Activated naive CD8-positive, alpha-beta T cell (primary cell): Measurements from ENCODE around the gene LIM2.

Experiments
- H3K27ac Mint-ChIP-seq: one replicate; pipeline ENCODE4 v1.8.0; 2021; ENCODE audit warnings: mixed read lengths
- H3K27me3 Mint-ChIP-seq: one replicate; pipeline ENCODE4 v1.8.0; 2021; ENCODE audit warnings: mixed read lengths
- H3K36me3 Mint-ChIP-seq: one replicate; pipeline ENCODE4 v1.8.0; 2021; ENCODE audit warnings: mixed read lengths
- H3K4me1 Mint-ChIP-seq: one replicate; pipeline ENCODE4 v1.8.0; 2021; ENCODE audit warnings: low read depth, mixed read lengths
- H3K4me3 Mint-ChIP-seq: one replicate; pipeline ENCODE4 v1.8.0; 2021; ENCODE audit warnings: mild to moderate bottlenecking, mixed read lengths
- H3K9me3 Mint-ChIP-seq: one replicate; pipeline ENCODE4 v1.8.0; 2021; ENCODE audit warnings: low read depth, mixed read lengths

LIM2 gene

DNA sequence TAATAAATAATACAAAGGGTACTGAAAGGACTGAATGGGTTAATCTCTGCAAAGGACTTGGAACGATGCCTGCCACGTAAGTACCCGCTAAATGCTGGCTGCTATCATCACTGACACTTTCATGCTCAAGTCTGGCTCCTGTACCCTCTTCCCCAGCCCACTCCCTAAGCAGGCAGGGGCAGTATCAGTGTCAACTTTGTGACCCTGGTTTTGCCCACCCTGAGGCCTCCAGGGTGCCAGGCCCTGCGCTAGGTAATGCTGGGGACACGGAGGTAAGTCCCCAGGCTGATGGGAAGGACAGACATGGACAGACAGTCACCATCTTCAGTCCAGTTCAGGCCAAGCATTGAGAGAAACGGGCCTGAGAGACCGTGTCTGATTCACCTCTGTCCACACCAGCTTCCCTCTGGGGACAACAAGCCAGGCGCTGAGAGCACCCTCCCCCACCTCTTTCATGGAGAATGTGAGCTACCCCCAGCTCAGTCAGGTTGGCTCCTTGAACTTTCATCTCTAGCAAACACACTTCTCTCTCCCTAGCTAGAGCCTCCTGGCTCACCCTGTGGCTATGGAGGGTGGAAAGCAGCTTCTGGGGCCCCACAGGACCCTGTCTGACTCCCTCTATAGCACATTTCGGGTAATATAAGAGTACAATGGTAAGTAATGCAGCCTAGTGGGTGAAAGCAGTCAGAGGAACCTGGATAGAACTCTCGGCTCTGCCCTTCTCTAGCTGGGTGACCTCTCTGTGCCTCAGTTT is 22.4 kb downstream of the LIM2 start:
- Mint-ChIP-seq H3K36me3 (peaks cover 3% of the 10 kb centered on the region), H3K9me3 (no peaks in the 10 kb centered on the region), H3K4me3 (peak overlapping the region; percentile 100), H3K27me3 (no peaks in the 10 kb centered on the region), H3K27ac (peak overlapping the region; percentile 99), H3K4me1 (peaks cover 56% of the 10 kb centered on the region)

DNA sequence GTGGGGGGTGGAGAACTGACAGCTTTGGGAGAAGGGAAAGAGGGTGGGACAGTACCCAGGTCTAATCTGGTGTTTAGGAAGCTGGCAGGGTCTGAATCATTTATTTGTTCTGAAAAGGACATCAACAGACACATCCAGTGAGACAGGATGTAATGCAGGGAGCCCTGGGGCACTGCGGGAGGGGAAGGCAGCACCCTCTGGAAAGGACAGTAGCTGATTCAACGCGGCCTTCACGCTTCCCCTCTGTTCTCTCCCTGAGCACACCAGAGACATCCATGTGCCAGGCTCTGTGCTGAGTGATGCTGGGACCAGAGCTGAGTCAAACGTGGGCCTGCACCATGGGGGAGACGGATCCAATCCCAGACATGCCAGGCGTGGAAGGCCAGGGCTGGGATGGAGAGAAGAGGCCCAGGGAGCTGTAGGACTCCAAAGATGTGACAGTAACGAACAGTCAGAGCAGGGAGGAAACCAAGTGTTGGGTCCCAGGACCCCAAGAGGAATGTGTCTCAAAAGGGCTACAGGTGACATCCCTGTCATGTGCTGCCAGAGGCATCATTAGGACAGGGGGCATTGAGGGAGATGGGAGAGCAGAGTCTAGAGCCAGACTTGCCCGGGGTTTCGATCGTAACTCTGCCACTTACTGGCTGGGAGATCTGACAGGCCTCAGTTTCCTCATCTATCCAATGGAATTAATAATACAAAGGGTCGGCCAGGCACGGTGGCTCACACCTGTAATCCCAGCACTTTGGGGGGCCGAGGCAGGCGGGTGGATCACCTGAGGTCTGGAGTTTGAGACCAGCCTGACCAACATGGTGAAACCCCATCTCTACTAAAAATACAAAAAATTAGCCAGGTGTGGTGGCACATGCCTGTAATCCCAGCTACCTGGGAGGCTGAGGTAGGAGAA is 23.3 kb downstream of the LIM2 start:
- H3K4me3 Mint-ChIP-seq, result peak overlapping the region; percentile 80
- H3K27ac Mint-ChIP-seq, result peak overlapping the region; percentile 92
- H3K9me3 Mint-ChIP-seq, result no peaks in the 10 kb centered on the region
- no peaks in the 10 kb centered on the region for H3K36me3 Mint-ChIP-seq
- peaks cover 54% of the 10 kb centered on the region for H3K4me1 Mint-ChIP-seq
- no peaks in the 10 kb centered on the region for H3K27me3 Mint-ChIP-seq

DNA sequence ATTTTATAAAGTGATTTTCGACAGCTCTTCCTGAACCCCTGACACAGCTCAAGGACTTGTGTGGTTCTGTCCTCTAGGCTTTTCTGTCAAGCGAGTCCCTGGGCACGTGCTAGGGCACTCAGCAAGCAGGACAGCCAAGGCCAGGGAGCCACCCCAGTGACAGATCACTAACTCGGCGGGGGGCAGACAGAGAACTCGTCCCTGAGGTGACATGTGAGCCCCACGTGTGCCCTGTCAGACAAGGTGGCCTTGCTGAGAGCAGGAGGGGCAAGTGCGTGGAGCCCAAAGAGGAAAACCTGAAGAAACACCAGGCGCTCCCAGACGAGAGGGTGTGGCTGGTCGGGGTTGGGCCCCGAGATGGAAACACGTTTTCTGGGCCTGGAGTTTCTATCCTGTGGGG is 26.5 kb downstream of the LIM2 start:
- Mint-ChIP-seq H3K27ac (no peak overlapping the region), H3K36me3 (no peaks in the 10 kb centered on the region), H3K9me3 (no peaks in the 10 kb centered on the region), H3K4me3 (no peak overlapping the region), H3K27me3 (no peaks in the 10 kb centered on the region), H3K4me1 (peaks cover 56% of the 10 kb centered on the region)

DNA sequence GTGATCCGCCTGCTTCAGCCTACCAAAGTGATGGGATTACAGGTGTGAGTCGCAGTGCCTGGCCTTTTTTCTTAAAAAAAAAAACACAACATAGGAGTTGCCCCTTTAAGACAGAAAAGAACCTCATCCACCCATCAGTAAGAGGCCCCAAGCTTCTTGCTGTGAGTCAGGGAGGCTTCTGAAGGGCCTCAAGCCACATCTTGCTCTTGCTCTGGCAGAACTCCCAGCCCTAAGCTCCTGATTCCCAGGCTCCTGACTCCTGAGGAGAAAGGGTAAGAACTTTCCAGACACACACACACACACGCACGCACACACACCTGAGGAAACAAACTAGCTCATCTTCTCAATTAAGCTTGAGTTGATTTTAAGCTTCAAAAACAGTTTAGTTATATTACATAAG is 28.5 kb downstream of the LIM2 start:
- Mint-ChIP-seq H3K27me3 (no peaks in the 10 kb centered on the region), H3K4me1 (peaks cover 57% of the 10 kb centered on the region), H3K36me3 (no peaks in the 10 kb centered on the region), H3K4me3 (no peak overlapping the region), H3K9me3 (no peaks in the 10 kb centered on the region), H3K27ac (no peak overlapping the region)

DNA sequence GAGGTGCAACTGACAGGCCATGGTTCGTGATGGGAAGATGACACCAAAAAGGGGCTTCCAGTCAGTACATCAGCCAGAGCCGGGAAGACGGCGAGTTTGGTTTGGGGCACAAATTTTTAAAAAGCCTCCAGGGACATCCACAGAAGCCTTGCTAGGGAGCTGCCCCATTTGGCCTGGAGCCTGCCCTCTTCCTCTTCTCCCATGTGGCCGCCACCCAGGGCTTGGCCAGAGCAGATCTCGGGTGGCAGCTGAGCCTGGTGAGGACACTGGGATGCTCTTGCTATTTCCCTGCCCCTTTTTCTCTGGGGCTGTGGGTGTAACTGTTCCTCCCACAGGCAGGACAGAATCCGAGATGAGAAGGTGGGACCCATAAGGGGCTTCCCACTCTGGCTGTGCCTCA is 29.8 kb downstream of the LIM2 start:
- peaks cover 47% of the 10 kb centered on the region for H3K4me1 Mint-ChIP-seq
- H3K4me3 Mint-ChIP-seq, result no peak overlapping the region
- no peaks in the 10 kb centered on the region for H3K27me3 Mint-ChIP-seq
- no peak overlapping the region for H3K27ac Mint-ChIP-seq
- no peaks in the 10 kb centered on the region for H3K36me3 Mint-ChIP-seq
- no peaks in the 10 kb centered on the region for H3K9me3 Mint-ChIP-seq

DNA sequence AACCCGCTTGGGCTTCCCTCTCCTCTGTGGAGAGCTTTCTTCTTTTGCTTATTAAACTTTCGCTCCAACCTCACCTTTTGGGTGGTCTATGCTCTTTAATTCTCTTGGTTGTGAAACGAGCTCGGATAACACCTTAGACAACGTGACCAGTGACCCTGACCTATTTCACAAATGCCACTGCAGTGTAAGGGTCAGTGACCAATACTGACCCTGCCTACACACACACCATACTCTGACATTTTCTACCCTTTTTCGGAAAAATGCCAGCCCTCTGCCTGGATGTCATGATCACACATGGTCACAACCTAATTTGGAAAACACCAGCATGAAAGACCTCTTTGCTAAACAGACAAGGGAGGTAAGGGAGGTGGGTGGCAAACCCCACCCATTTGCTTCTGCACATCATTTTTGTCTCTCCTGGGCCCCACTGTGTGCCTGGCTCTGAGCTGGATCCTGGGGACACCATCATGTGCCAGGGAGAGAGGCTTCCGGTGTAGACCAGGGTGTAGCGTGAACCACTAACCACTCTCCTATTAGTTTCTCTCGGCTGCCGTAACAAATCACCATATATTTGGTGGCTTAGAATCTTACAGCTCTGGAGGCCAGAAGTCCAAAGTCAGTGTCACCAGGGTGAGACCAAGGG is 31.5 kb downstream of the LIM2 start:
- H3K27me3 Mint-ChIP-seq, result no peaks in the 10 kb centered on the region

DNA sequence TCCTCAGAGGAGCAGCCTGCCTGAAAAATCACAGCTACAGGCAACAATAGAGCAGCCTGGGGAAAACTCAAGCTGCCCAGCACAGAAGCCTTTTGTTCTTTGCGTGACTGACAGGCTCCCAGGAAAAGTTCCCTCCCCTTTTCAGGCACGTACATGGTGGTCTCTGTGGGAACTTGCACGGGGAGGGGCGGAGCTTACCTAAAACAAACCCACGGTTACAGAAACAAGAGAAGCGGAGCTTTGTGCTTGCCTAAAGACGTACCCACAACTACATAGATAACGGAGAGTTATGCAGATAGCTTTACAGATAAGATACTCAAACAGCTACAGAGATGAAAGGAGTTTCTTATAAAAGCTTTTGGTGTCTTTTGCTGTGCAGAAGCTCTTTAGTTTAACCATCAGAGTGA is 33.0 kb downstream of the LIM2 start:
- H3K27ac Mint-ChIP-seq, result peak overlapping the region; percentile 82
- H3K27me3 Mint-ChIP-seq, result no peaks in the 10 kb centered on the region
- no peaks in the 10 kb centered on the region for H3K36me3 Mint-ChIP-seq
- H3K4me1 Mint-ChIP-seq, result peaks cover 31% of the 10 kb centered on the region
- H3K4me3 Mint-ChIP-seq, result peak overlapping the region; percentile 58
- no peaks in the 10 kb centered on the region for H3K9me3 Mint-ChIP-seq

More for the DNA sequence above, 31.5 kb downstream of the LIM2 start:
- Mint-ChIP-seq H3K36me3 (no peaks in the 10 kb centered on the region), H3K27ac (peak overlapping the region; percentile 72), H3K4me3 (peak overlapping the region; percentile 18), H3K4me1 (peaks cover 35% of the 10 kb centered on the region), H3K9me3 (no peaks in the 10 kb centered on the region)

DNA sequence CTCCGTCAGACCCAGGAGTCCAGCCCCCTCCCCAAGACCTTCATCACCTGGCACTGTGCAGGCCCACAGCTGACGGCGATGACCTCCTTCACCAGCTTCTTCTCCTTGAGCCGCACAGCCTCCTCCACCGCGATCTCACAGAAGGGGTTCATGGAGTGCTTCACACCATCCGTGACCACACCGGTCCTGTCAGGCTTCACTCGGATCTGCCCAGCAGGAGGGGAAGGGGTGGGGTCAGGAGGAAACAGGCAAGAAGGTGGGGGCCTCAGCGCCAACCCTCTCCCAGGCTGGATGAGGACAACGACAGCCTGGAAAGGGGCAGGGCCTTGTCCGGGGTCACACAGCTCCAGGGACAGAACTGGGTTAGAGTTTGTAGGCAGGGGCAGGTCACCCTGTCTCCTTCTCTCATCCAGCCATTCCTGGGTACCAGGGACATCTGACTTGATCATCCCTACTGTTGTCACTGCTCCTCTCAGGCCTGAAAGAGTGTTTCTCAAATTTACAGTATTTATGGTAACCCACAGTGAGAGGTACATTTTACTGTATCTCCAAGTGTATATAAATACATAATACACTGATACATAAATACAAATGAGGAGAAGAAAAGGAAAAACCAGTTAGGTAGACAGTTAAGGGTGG is 33.6 kb downstream of the LIM2 start:
- Mint-ChIP-seq H3K27me3 (no peaks in the 10 kb centered on the region), H3K4me3 (no peak overlapping the region), H3K9me3 (no peaks in the 10 kb centered on the region), H3K36me3 (no peaks in the 10 kb centered on the region), H3K27ac (peak overlapping the region; percentile 46), H3K4me1 (peaks cover 28% of the 10 kb centered on the region)

DNA sequence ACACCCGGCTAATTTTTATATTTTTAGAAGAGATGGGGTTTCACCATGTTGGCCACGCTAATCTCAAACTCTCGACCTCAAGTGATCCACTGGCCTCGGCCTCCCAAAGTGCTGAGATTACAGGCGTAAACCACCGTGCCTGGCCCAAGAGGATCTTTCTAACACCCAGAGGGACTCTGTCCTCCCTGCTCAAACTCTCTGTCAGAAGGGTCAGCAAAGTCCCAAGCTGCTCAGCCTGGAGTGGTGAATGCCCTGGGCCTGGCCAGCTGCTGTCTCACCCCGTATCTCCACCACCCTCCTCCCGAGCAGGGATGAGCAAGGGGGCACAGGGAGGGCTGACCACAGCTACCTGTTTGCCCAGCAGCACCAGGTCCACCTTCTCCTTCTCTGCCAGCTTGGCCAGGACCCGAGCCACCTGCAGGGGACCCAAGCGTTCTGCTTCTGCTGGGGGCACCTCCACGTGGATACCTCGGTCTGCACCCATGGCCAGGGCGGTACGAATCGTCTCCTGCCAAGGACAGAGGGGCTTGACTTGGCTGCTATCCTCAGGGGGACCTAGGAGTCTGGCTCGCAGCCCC is 34.9 kb downstream of the LIM2 start:
- H3K36me3 Mint-ChIP-seq, result no peaks in the 10 kb centered on the region
- no peaks in the 10 kb centered on the region for H3K9me3 Mint-ChIP-seq
- no peak overlapping the region for H3K4me3 Mint-ChIP-seq
- H3K4me1 Mint-ChIP-seq, result peaks cover 26% of the 10 kb centered on the region
- no peaks in the 10 kb centered on the region for H3K27me3 Mint-ChIP-seq
- no peak overlapping the region for H3K27ac Mint-ChIP-seq

DNA sequence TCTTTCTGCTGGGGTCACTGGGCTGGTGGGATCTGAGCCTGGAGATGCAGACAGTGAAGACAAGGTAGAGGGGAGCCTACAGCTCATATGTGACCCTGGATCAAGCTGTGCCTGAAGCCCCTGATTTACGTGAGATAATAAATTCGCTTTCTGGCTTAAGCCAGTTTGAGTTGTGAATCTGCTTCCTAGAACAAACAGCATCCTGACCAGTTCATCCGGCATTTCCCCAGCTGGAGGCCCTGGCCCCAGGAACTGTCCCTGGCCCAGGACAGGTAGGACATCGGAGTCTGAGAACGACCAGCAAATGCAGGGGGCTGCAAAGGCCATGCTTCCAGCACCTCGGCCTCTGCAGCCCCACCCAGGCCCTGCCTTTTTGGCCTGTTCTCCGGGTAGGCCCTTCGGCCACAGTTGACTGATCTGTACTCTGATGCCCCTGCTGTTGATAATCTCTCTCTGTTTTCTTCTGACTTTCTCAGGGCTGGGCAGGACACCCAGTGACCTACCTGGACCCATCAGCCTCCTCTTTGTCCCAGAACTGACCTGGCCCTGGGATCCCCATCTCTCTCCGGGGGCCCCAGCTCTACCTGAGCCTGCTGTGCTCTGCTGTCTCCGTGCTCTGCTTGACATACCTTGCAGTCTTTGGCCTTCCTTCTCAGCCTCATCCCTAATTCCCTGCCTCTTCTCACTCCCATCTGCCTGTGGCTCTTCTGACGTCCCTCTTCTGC is 36.3 kb downstream of the LIM2 start:
- peaks cover 3% of the 10 kb centered on the region for H3K36me3 Mint-ChIP-seq
- H3K27ac Mint-ChIP-seq, result no peak overlapping the region
- H3K4me3 Mint-ChIP-seq, result no peak overlapping the region
- no peaks in the 10 kb centered on the region for H3K27me3 Mint-ChIP-seq
- H3K4me1 Mint-ChIP-seq, result peaks cover 19% of the 10 kb centered on the region
- no peaks in the 10 kb centered on the region for H3K9me3 Mint-ChIP-seq

DNA sequence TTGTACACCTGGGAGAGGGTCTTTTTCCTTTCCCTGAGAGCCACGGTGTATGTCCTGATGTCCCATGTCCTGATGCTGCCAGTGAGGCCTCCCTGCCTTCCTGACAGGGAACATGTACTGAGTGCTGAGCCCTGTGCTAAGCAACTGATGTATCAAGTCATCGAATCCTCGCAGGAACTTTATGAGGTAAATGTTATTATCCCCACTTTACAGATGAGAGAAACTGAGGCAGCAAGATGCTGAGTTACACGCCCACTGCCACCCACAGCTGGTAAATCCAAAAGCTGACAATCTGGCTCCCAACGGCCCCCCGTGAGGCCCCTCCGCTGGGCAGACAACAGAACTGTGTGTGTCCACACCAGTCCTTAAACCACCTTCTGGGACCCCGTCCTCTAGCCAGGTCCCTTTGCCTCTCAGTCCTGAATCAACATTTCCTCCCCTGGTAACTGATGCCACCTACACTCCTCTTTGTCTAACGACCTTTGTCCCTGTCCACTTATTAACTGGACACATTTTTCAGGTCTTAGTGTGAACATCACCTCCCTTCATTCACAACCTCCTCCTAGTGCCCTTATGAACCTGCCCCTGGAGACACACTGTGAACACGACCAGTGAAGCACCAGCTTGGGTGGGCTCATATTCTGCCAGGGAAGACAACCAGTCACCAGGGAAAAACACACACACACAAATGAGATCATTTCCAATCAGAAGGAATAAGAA is 40.4 kb downstream of the LIM2 start:
- H3K36me3 Mint-ChIP-seq, result peaks cover 5% of the 10 kb centered on the region
- H3K27ac Mint-ChIP-seq, result peak overlapping the region; percentile 1
- H3K4me3 Mint-ChIP-seq, result no peak overlapping the region

DNA sequence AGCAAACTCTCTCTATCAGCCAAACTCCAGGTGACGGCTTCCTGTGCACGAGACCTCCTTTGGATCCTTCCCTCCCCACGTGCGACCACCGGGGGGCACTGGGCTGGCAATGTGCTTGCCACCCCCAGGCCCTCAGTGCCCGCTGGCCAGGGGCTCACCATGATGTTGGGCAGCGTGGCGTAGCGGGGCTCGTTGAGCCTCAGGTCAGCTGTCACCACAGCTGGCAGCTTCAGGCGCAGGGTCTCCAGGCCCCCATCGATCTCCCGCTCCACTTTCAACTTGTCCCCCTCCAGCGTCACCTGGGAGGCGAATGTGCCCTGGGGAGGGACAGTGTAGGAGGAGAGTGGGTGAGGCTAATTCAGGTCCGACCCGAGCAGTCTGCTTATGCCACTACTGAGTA is 41.0 kb downstream of the LIM2 start:
- Mint-ChIP-seq H3K27ac (no peak overlapping the region), H3K27me3 (no peaks in the 10 kb centered on the region), H3K36me3 (peaks cover 5% of the 10 kb centered on the region), H3K4me3 (no peak overlapping the region), H3K9me3 (no peaks in the 10 kb centered on the region), H3K4me1 (peaks cover 3% of the 10 kb centered on the region)

More for the DNA sequence above, 40.4 kb downstream of the LIM2 start:
- no peaks in the 10 kb centered on the region for H3K27me3 Mint-ChIP-seq
- H3K9me3 Mint-ChIP-seq, result no peaks in the 10 kb centered on the region
- H3K4me1 Mint-ChIP-seq, result peaks cover 3% of the 10 kb centered on the region

DNA sequence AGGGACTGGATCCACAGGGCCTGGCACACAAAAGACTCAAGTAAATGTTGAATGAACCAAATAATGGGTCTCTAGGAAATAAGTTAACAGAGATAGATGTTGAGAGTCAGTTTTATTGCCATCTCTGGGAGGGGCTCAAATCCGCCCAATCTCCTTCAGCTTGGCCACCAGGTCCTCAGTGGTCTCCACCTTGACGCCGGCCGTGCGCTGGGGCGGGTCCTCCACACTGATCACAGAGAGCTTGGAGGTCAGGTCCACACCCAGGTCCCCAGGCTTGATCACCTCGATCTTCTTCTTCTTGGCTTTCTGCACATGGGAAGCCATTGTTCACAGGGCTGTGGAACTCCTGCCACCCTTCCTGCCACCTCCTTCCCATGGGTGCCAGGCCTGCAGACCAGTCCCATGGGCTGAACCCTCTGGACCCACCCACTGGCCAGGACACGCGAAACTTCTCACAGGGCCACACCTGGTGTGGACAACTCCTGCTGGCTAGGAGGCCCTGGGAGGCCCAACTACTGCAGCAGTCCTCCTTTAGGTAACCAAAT is 42.6 kb downstream of the LIM2 start:
- Mint-ChIP-seq H3K27ac (peak overlapping the region; percentile 78), H3K27me3 (no peaks in the 10 kb centered on the region), H3K36me3 (peaks cover 5% of the 10 kb centered on the region), H3K4me3 (no peak overlapping the region), H3K9me3 (no peaks in the 10 kb centered on the region), H3K4me1 (peaks cover 7% of the 10 kb centered on the region)
